Right lobe of liver (tissue), 6 donors: Measurements from ENCODE around the gene TSPAN31. TPM values are rescaled to one million over a fixed set of nuclear protein-coding genes. Genes with fewer than 3 reads are reported as not detected.

Experiments
- ATAC-seq, 4 donors: fragments of 200-7000 bp; cut with Tn5 transposase; one replicate each; pipeline ENCODE4 v1.9.1; 2020; ENCODE audit warnings: mild to moderate bottlenecking in 4 of 4, moderate library complexity in 4 of 4
- DNase-seq, 3 donors: peaks; one replicate each; pipeline ENCODE4 v3.0.0-alpha.2; 2020
- H3K27ac ChIP-seq, 3 donors: fragments of 200-600 bp; one replicate each; pipeline ENCODE4 v1.8.0; 2022
- H3K27me3 ChIP-seq, 2 donors: fragments of 200-600 bp; one replicate each; pipeline ENCODE4 v1.8.0; 2022
- H3K36me3 ChIP-seq, 4 donors: fragments of 200-600 bp; sonication (generic) in 1 of 4; one replicate each; pipeline versions ENCODE4 v1.5.1 to v1.8.0; 2017 to 2022; ENCODE audit warnings: control low read depth in 1 of 4
- H3K4me1 ChIP-seq, 4 donors: fragments of 200-600 bp; sonication (generic) in 1 of 4; one replicate each; pipeline versions ENCODE4 v1.5.1 to v1.8.0; 2017 to 2022; ENCODE audit warnings: control low read depth in 1 of 4
- H3K4me3 ChIP-seq, 3 donors: fragments of 200-600 bp; one replicate each; pipeline ENCODE4 v1.8.0; 2022
- H3K9me3 ChIP-seq, 4 donors: fragments of 200-600 bp; sonication (generic) in 1 of 4; one replicate each; pipeline versions ENCODE4 v1.5.1 to v1.8.0; 2017 to 2022; ENCODE audit warnings: control low read depth in 1 of 4
- POLR2A ChIP-seq: fragments of 450-650 bp; IDR thresholded peaks from one replicate; pipeline ENCODE4 v1.6.1; 2017; ENCODE audit warnings: antibody characterized with exemption, mild to moderate bottlenecking
- WGBS: methylation state at CpG from one replicate; pipeline ENCODE4 v1.1.6; 2018; ENCODE audit warnings: low coverage, low lambda C conversion rate; ENCODE audit not compliant: insufficient coverage; ENCODE audit errors: missing lambda C conversion rate; 5-methylcytosine and 5-hydroxymethylcytosine counted together
- intact Hi-C, 2 donors: fragments of 100-400 bp; cut with DNase I; formaldehyde crosslinking; loops; one replicate each; pipeline versions ENCODE4 v1.11.2 to v1.14.1; 2022
- total RNA-seq, 6 experiments: library from RNA; depleted of rRNA in 2 of 6; stranded (reverse); fragments of >200 nt in 2 of 6; fragmentation: NEBNext Ultra II Directional in 3 of 6; extraction: Animal tissue kit (Norgen Biotek cat#: 25700) in 3 of 6; gene quantifications; one replicate each; pipeline versions ENCODE4 v1.1.0 to v1.2.4, GENCODE V29; 2016 to 2023
- TF ChIP-seq, protein P1 (sequence below), 4 donors: fragments of 200-600 bp in 3 of 4; fragments of 450-650 bp in 1 of 4; IDR thresholded peaks; one replicate each; pipeline versions ENCODE4 v1.5.1 to v1.8.0; 2016 to 2022; ENCODE audit warnings: antibody characterized with exemption in 4 of 4, mild to moderate bottlenecking in 2 of 4
- donor health status: DM: no; HTN: yes; CAD: no.
- donor health status: DM: no; HTN: no; CAD: no.
- donor health status: DM: no; HTN: no; CAD: no.
- donor health status: DM: no; HTN: yes; CAD: no.
- donor health status: DM: no; HTN: yes; CAD: no.

TSPAN31 gene
- total RNA-seq, 6 experiments from 2014 or later, result 15.1 to 34.4 (median 20.6) TPM

DNA sequence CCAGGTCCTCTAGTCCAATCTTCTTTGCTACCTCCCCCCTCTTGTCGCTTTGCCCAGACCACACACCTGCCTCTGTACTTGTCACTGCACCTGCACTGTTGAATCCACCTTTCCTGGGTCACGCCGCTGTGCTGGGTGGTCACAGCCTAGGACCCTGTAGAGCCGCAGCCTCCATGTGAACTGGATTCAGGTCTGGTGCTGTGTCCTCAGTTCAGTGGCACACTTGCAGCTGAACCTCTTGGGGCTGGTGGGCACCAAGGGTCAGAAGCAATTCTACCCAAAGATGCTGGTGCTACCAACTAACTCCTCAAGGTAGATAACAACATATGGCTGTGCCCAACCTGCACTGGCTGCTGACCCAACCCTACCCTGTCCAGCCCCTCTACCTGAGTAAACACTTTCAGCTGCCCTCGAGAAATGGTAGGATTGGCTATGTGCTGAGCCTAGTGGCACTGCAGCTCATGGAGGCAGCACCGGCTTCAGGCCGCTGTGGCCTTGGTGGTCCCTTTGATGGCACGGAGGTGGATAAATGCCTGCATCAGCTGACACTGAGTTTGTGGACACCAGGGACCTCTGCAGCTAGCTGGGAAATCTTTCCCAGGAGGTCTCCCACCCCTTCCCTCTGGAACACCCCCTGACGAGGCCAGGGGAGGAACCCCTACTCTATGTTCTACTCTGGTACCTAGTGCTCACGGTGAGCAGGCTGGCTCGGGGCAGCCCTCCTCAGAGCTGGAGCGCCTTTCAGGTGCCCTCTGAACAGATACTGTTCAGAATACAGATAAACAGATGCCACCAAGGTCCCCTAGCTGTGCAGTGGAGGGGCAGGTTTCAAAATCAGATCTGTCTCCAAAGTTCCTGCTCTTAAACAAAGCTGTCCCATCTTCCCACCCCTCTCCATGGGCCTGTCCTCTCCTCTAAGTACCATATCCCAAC is 20.6 kb upstream of the TSPAN31 start:
- DNase-seq (peak in 1 of 3 donors; percentile 35), ATAC-seq (no peak)
- Histone ChIP-seq H3K27ac (no peak overlapping the region), H3K9me3 (no peaks in the 10 kb centered on the region), H3K36me3 (peaks cover 0 to 21% (median 2%) of the 10 kb centered on the region in 4 donors), H3K4me3 (no peak overlapping the region), H3K4me1 (peaks cover 0 to 10% (median 0%) of the 10 kb centered on the region in 4 donors), H3K27me3 (peaks cover 0 to 5% of the 10 kb centered on the region in 2 donors)
- TF ChIP-seq POLR2A, result no peak
- TF ChIP-seq, protein P1, sequence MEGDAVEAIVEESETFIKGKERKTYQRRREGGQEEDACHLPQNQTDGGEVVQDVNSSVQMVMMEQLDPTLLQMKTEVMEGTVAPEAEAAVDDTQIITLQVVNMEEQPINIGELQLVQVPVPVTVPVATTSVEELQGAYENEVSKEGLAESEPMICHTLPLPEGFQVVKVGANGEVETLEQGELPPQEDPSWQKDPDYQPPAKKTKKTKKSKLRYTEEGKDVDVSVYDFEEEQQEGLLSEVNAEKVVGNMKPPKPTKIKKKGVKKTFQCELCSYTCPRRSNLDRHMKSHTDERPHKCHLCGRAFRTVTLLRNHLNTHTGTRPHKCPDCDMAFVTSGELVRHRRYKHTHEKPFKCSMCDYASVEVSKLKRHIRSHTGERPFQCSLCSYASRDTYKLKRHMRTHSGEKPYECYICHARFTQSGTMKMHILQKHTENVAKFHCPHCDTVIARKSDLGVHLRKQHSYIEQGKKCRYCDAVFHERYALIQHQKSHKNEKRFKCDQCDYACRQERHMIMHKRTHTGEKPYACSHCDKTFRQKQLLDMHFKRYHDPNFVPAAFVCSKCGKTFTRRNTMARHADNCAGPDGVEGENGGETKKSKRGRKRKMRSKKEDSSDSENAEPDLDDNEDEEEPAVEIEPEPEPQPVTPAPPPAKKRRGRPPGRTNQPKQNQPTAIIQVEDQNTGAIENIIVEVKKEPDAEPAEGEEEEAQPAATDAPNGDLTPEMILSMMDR (IDR thresholded peaks at IDR 0.05), result no peak
- intact Hi-C loops, result no loop called here
- 60% methylated on average over 1 of the region's 12 CpGs for WGBS

DNA sequence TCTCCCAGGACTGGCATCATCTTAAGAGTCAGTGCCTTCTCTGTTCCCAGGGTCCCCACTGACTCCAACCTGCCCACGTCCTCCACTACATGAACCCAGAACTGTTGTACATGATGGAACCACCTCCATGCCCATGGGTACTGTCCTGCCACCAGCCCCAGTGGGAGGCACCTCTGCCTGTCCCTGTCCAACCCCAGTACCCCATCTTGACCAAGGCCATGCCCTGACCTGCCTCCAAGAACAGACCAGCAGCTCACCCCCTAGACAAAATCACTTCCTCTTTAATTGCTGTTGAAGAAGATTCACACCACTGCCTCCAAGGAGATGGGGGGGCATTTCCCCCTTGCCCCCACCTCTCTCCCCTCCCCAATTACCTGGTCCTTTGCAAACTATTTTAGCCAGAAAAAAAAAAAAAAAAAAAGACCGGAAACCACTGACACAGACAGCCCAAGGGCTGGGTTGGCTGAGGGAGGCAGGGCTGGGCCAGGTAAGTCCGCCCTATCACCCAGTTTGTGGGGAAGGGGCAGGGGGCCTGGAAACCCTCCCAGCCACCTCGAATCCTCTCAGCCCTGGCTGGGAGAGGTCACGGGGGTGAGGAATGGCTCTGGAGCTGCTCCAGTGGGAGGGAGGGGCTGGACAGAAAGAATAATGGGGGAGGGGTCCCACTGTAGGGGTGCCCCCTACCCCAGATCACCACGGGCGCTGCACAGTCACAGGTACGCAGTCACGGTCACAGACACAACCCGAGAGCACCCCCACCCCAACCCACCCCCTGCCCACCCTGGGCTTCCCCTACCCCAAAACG is 19.7 kb upstream of the TSPAN31 start:
- Histone ChIP-seq H3K4me1 (peaks cover 0 to 10% (median 0%) of the 10 kb centered on the region in 4 donors), H3K4me3 (no peak overlapping the region), H3K36me3 (peaks cover 0 to 12% (median 2%) of the 10 kb centered on the region in 4 donors), H3K27me3 (peaks cover 0 to 5% of the 10 kb centered on the region in 2 donors), H3K9me3 (no peaks in the 10 kb centered on the region), H3K27ac (no peak overlapping the region)
- 62% methylated on average over 3 of the region's 11 CpGs for WGBS
- TF ChIP-seq, protein P1 (IDR thresholded peaks at IDR 0.05), result no peak
- no peak for TF ChIP-seq POLR2A
- intact Hi-C loops, result no loop called here
- no peak for ATAC-seq
- peak in 1 of 3 donors; percentile 37 for DNase-seq

DNA sequence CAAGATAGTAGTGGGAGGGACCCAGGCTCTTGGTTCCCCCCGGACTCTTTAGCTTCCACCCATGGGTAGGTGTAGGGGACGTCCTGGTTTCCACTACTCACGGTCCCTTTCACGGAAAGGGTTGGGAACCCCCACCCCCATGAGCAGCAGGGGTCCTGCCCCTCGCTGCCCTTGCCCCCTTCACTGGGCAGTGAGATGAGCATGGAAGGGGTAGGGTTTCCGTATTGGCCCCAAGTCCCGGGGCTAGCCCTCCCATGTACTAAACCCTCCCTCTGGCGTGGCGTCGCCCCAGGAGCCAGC is 19.0 kb upstream of the TSPAN31 start:
- ATAC-seq, result no peak
- no peak for TF ChIP-seq POLR2A
- TF ChIP-seq, protein P1 (IDR thresholded peaks at IDR 0.05), result no peak
- intact Hi-C loops, result no loop called here
- peaks cover 0 to 5% (median under 1%) of the 10 kb centered on the region in 4 donors for H3K36me3 ChIP-seq
- H3K9me3 ChIP-seq, result no peaks in the 10 kb centered on the region
- DNase-seq, result no peak
- peaks cover 0 to 10% (median 0%) of the 10 kb centered on the region in 4 donors for H3K4me1 ChIP-seq
- no peak overlapping the region for H3K27ac ChIP-seq
- WGBS, result 15% methylated on average over 4 of the region's 10 CpGs
- H3K4me3 ChIP-seq, result peak overlapping the region in 2 of 3 donors; percentile 43 to 48
- peaks cover 0 to 5% of the 10 kb centered on the region in 2 donors for H3K27me3 ChIP-seq

DNA sequence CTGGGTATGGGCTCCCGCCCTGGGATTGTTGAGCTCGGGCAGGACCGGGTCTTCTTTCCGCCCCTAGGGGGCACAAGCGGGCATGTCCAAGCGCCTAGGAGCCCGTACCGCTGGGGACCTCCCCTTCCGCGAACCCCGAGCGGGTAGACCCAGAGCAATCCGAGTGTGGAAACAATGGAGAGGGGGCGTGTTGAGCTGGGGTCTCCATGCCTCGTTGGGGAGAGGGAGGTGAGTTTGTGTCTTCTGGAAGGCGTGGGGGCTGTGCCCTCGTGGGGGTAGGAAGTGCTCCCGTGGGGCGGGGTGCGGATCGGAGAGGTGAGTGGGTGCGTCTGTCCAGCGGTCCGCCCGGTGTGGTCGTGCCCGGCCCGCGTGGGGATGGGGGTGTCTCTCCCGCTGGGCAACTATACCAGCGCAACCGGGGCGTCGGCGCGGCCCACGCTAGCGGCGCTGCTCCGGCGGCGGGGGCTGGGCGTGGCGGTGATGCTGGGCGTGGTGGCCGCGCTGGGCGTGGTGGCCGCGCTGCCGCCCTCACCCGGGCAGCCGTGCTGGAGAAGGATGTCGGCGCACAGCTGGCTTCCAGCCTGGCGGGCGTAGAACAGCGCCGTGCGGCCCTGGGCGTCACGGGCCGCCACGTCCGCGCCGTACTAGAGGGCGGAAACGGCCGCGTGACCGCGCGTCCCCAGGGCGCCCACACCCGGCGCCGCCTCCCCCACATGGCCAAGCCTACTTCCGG is 18.5 kb upstream of the TSPAN31 start:
- H3K27ac ChIP-seq, result no peak overlapping the region
- intact Hi-C loops, result no loop called here
- no peak for TF ChIP-seq POLR2A
- TF ChIP-seq, protein P1 (IDR thresholded peaks at IDR 0.05), result peak; percentile 48 to 56 (median 54)
- 61% methylated on average over 3 of the region's 79 CpGs for WGBS
- H3K4me3 ChIP-seq, result peak overlapping the region; percentile 36 to 48 (median 43)
- peaks cover 0 to 5% of the 10 kb centered on the region in 2 donors for H3K27me3 ChIP-seq
- H3K36me3 ChIP-seq, result peaks cover 0 to 2% (median 0%) of the 10 kb centered on the region in 4 donors
- peaks cover 0 to 10% (median 0%) of the 10 kb centered on the region in 4 donors for H3K4me1 ChIP-seq
- no peaks in the 10 kb centered on the region for H3K9me3 ChIP-seq
- peak; percentile 65 to 79 (median 66) for ATAC-seq
- DNase-seq, result peak; percentile 57 to 67 (median 64)
